Measurements from ENCODE around the gene HOXB3.
"Not testable (repeated sequence)": the region's sequence is repeated elsewhere in the genome, so short reads cannot be mapped to it uniquely, and the experiment has no call there.

Gene HOXB3

DNA sequence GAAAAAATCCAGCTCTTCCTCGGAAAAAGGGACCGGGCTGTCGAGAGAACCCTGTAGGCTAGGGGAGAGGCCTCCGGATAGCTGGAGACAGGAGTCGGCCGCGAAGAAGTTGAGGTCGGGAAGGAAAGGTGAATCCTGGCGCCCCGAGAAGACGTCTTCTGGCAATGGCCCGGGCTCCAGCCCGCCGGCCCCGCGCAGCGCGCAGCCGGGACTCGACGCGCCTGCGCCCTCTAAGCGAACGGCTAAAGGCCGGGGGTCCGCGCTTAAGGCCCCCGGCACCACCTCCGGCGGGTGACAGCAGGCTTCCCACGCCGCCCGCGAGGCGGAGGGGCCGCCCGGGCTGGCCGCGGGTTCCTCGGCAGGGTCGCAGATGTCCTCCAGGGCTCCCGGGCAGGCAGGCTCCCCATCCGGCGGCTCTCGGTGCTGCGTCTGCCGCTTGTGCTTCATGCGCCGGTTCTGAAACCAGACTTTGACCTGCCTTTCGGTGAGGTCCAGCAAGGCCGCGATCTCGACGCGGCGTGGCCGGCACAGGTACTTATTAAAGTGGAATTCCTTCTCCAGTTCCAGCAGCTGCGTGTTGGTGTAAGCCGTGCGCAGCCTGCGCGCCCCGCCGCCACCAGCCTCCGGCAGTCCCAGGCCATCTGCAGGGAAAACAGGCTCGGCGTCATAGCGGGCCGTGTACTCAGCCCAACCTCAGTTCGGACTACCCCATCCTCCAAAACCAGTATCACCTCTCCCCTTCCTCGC, 46.8 kb downstream of the HOXB3 start:
- DNase-seq, result peak; percentile 72

GRCh38 chr17:48542698-48543106, 47.3 kb downstream of the HOXB3 start:
- no peak for DNase-seq

GRCh38 chr17:48542114-48542656, 47.9 kb downstream of the HOXB3 start:
- peak; percentile 42 for DNase-seq

DNA sequence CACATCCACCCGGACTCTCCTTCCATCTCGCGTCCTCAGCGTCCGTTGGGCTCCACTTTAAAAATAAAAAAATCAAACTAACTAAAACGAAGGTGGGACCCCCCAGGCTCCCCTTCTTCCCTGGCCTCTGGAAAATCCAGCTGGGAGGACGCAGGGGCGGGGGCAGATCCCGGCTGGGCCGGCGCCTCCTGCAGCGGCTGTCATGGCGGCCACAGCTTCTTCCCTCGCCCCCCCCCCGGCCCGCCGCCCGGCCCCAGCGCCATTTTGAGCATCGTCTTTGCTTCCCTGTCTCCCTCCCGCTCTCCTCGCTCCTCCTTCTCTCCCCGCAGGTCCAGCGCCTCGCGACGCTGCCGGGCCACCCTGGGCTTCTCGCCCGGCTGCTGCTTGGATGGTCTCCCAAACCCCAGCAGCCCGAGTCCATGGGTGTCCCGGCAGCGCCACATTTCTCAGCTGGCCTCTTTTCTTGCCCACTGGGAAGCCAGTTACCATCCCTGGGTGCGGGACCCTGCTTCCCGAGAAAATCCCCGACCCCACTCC, 48.4 kb downstream of the HOXB3 start:
- peak; percentile 52 for DNase-seq

GRCh38 chr17:48541036-48541576, 48.9 kb downstream of the HOXB3 start:
- DNase-seq, result no peak

DNA sequence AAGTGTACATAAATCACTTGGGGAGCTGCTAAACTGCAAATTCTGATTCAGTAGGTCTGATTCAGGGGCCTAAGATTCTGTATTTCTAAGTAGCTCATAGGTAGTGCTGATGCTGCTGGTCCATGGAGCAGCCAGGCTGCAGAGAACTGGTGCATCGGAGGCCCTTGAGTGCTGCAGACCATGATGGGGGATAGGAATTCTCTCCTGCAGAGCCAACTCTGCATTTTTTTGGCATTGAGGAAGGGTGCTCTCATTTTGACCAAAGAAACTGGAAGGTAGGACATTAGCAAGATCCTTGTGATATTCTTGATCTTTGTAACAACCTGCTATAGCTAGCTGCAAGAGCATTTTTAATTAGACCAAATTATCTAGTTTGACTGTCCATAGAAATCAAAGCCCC, 49.8 kb downstream of the HOXB3 start:
- no peak for DNase-seq

DNA sequence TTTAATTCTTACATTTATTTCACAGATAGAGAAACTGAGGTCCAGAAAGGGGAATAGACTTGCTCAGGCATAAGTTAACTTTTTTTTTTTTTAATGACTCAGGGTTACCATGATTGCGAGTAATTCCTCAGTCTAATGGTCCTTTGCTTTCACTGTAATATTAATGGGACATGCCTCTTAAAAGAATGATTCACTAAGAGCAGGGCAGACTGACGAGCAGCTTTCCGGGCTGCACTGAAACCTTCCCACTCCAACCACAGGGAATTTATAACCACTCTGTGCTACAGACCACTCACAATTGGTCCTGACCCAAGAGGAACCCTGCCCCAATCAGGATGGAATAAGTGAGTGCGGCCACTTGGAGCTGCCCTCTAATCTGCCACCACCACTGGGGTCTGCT, 50.9 kb downstream of the HOXB3 start:
- no peak for DNase-seq

- DNase-seq, result no peak
Observed at GRCh38 chr17:48537316-48537715, 52.7 kb downstream of the HOXB3 start.

DNA sequence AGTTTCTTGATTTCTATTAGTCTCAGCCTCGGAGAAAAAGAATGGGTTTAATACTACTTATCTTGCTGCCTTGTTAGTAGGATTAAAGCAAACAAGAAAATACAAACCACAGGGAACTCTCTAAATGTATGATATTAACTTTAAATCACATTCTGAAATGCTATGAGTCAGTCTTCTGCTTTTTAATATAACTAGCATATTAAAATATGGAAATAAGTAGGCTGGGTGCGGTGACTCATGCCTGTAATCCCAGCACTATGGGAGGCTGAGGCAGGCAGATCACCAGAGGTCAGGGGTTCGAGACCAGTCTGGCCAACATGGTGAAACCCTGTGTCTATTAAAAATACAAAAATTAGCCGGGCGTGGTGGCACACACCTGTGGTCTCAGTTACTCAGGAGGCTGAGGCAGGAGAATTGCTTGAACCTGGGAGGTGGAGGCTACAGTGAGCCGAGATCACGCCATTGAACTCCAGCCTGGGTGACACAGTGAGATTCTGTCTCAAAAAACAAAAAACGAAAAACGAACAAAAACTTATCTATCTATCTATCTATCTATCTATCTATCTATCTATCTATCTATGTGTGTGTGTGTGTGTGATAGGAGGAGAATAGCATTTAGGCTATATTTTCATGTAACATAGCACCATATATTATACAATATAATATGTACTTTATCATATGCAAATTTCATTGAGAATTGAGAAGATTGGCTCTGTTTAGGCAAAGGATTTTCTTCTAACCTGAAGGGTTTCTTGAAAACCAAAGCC, 54.1 kb downstream of the HOXB3 start:
- DNase-seq, result not testable (repeated sequence)

- no peak for DNase-seq
Observed at GRCh38 chr17:48532261-48532660, 57.8 kb downstream of the HOXB3 start.

DNA sequence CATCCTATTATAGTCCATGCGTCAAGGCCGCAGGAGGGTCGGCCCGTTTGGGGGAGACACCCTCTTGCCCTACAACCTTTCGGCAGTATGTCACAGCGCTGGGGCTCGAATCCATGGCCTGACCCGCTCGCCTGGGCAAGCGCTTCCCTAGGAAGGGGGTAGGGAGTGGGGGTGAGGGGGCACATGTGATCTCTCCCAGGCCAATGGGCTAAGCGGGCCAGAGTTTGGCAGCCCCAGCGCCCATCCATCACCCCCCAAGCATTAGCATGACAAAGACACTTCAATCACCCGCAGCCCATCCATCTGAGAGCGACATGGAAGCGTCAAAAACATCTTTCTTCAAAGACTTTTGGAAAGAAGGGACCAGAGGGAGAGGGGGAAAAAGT, 59.2 kb downstream of the HOXB3 start, which contains the start of gene HOXB1:
Gene HOXB1, minus strand, starts transcription at position 125 of the 386 bp plus-strand sequence. Its CDS starts 107 bp downstream, at position 18.
- DNase-seq, result no peak

DNA sequence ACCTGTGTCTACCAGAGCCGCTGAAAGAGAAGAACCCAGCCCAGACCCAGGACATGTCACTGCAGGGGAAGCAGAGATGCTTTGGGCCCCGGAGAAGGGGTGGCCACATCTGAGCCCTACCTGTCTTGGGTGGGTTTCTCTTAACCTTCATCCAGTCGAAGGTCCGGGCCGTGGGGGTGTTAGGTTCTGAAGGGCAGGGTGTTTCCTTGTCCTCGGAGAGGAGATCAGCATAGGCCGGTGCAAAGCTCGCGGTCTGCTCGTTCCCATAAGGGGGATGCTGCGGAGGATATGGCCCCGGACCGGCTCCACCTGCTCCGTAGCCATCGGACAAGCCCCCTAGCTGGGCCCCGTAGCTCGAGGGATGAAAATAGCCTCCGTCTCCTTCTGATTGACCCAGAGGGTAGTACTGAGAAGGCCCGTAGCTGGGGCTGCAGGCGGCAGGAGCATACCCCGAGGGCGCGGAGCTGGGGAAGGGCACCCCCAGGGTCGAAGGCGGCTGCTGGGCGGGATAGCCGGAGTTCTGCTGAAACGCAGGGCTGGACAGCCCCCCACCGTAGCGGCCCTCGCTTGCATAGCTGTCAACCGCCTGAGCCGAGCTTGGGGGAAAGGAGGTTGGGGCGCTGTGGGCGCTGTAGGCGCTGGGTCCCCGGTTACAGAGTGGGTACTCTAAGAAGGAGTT, 59.7 kb downstream of the HOXB3 start:
- no peak for DNase-seq

- DNase-seq, result no peak
Observed at GRCh38 chr17:48529683-48530009, 60.4 kb downstream of the HOXB3 start.

- no peak for DNase-seq
Observed at GRCh38 chr17:48528936-48529682, 60.9 kb downstream of the HOXB3 start.

GRCh38 chr17:48528153-48528935, 61.7 kb downstream of the HOXB3 start:
- no peak for DNase-seq

- DNase-seq, result no peak
Observed at GRCh38 chr17:48527547-48527932, 62.5 kb downstream of the HOXB3 start.

GRCh38 chr17:48526608-48527546, 63.2 kb downstream of the HOXB3 start:
- no peak for DNase-seq

DNA sequence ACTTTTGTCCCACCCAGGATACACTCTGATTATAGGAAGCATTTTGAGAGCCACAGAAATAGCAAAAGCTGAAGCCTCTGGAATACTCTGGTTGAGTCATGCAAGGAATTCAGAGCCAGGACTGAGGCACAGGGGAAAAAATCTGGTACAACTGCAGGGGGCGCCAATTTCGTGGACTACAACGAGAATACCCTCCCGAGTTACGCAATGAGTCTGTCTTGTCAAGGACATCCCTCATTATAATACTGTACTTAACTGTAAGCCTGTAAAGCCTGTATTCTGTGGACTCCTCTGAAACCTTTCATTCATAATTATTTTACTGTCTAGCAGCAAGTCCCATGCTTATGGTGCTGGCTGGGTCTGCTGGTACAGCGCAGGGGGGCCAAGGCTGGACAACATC, 67.0 kb downstream of the HOXB3 start:
- DNase-seq, result no peak

GRCh38 chr17:48522031-48522653, 67.9 kb downstream of the HOXB3 start:
- no peak for DNase-seq

DNA sequence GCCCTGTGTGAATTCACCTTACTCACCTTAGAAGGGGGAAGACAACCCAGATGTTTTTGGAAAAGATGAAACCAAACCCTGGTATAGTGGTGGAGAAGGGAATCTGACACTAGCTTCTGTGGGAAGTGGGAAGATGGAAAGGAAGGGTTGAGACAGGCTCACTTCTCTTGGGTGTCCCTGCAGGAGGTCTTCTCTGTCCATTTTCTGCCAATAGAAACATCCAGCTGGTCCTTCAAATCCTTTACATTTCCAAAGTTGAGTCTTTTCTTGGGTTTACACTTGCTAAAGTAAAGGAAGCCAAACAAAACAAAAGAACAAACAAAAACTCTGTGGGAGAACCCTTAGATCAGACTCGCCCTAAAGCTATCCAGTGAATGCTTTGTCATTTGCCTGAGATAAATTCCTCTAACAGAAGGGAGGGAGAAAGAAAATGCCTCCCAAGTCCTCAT, 69.4 kb downstream of the HOXB3 start:
- DNase-seq, result no peak
